H1 (cell line): ENCODE results near the gene SPINK14. TPM values are rescaled to one million over a fixed set of nuclear protein-coding genes. Genes with fewer than 3 reads are reported as not detected.
A peak's percentile ranks its signal among the peaks of the same experiment; 100 is the strongest.

Experiments
- CTCF ChIA-PET: fragments of 300-600 bp; sonication (Branson Sonifier 250); formaldehyde crosslinking; loops from one replicate; lab custom pipeline; 2021; ENCODE audit not compliant: partially characterized antibody; lab: Charles Lee
- POLR2A ChIA-PET: fragments of 300-600 bp; sonication (Branson Sonifier 250); formaldehyde crosslinking; loops from one replicate; lab custom pipeline; 2021; ENCODE audit warnings: inconsistent platforms; ENCODE audit not compliant: partially characterized antibody; lab: Charles Lee
- DNase-seq, 2 experiments: peaks; one replicate each; pipeline versions ENCODE4 v3.0.0 to v3.0.0-alpha.2; 2010 to 2022; ENCODE audit warnings: low spot score in 2 of 2, low read depth in 1 of 2, mixed read lengths in 1 of 2
- FAIRE-seq: peaks from 2 replicates; lab custom pipeline; 2011; peaks lifted over from hg19 to GRCh38; lab: Jason Lieb, UNC
- H2AFZ ChIP-seq: 2 replicates; pipeline ENCODE4 v1.8.1; 2012; ENCODE audit warnings: low read length, inconsistent platforms
- H2AK5ac ChIP-seq: 2 replicates; pipeline ENCODE4 v1.6.1; 2013; ENCODE audit warnings: low read depth, low read length
- H2BK120ac ChIP-seq: replicated peaks from 2 replicates; pipeline ENCODE3; 2013; ENCODE audit warnings: low read depth, low read length, inconsistent platforms
- H2BK12ac ChIP-seq: 2 replicates; pipeline ENCODE4 v1.6.1; 2013; ENCODE audit warnings: low read depth, low read length
- H2BK15ac ChIP-seq: 2 replicates; pipeline ENCODE4 v1.6.1; 2013; ENCODE audit warnings: low read length
- H2BK20ac ChIP-seq: 2 replicates; pipeline ENCODE4 v1.6.1; 2013; ENCODE audit warnings: low read length
- H2BK5ac ChIP-seq: 2 replicates; pipeline ENCODE4 v1.6.1; 2013; ENCODE audit warnings: low read depth, low read length
- H3K14ac ChIP-seq: 2 replicates; pipeline ENCODE4 v1.6.1; 2013; ENCODE audit warnings: inconsistent platforms; ENCODE audit not compliant: insufficient read length
- H3K18ac ChIP-seq: 2 replicates; pipeline ENCODE4 v1.6.1; 2013; ENCODE audit warnings: low read length; ENCODE audit errors: extremely low read depth
- H3K23ac ChIP-seq: 2 replicates; pipeline ENCODE4 v1.6.1; 2013; ENCODE audit warnings: inconsistent platforms; ENCODE audit not compliant: insufficient read length
- H3K23me2 ChIP-seq: 2 replicates; pipeline ENCODE4 v1.6.1; 2013; ENCODE audit warnings: low read depth, low read length
- H3K27ac ChIP-seq: 2 replicates; pipeline ENCODE4 v1.6.1; 2011; ENCODE audit warnings: low read depth, low read length, inconsistent platforms
- H3K27me3 ChIP-seq, 4 experiments: replicated peaks in 1 of 4; 1 replicate in 1 of 4; 2 replicates in 3 of 4; pipeline versions ENCODE4 v1.6.1 to v1.8.1; 2011 to 2013; ENCODE audit warnings: low read length in 3 of 4, mild to moderate bottlenecking in 3 of 4, inconsistent platforms in 2 of 4, mixed read lengths in 2 of 4, moderate library complexity in 1 of 4; ENCODE audit not compliant: control insufficient read depth in 3 of 4, insufficient read depth in 3 of 4; ENCODE audit errors: extremely low read depth in 1 of 4
- H3K36me3 ChIP-seq, 4 experiments: 2 replicates each; pipeline versions ENCODE4 v1.6.1 to v1.8.1; 2011 to 2013; ENCODE audit warnings: mild to moderate bottlenecking in 4 of 4, low read length in 3 of 4, moderate library complexity in 2 of 4, control low read depth in 1 of 4, inconsistent platforms in 1 of 4; ENCODE audit not compliant: insufficient read depth in 4 of 4, control insufficient read depth in 2 of 4
- H3K4ac ChIP-seq: replicated peaks from 2 replicates; pipeline ENCODE3; 2013; ENCODE audit warnings: low read length, low read depth, mixed read lengths, inconsistent platforms; ENCODE audit not compliant: insufficient read length
- H3K4me1 ChIP-seq, 4 experiments: replicated peaks in 1 of 4; 1 replicate in 1 of 4; 2 replicates in 3 of 4; pipeline versions ENCODE4 v1.6.1 to v1.8.1; 2011 to 2013; ENCODE audit warnings: low read length in 3 of 4, inconsistent platforms in 2 of 4, mixed read lengths in 1 of 4; ENCODE audit not compliant: insufficient read depth in 4 of 4, control insufficient read depth in 3 of 4
- H3K4me2 ChIP-seq, 2 experiments: 2 replicates each; pipeline versions ENCODE4 v1.6.1 to v1.8.1; 2011 to 2013; ENCODE audit warnings: low read depth in 2 of 2, low read length in 2 of 2, control low read depth in 1 of 2, inconsistent platforms in 1 of 2, mild to moderate bottlenecking in 1 of 2; ENCODE audit not compliant: insufficient read depth in 1 of 2
- H3K4me3 ChIP-seq, 4 experiments: fragments of 200-600, 300-600 bp in 1 of 4; sonication (generic), shearing (Covaris generic), sonication (Bioruptor Twin) in 1 of 4; 2 replicates each; pipeline versions ENCODE4 v1.5.1 to v1.8.1; 2011 to 2016; ENCODE audit warnings: low read length in 4 of 4, low read depth in 3 of 4, control low read depth in 2 of 4, inconsistent platforms in 2 of 4, mild to moderate bottlenecking in 2 of 4, mixed read lengths in 1 of 4, moderate library complexity in 1 of 4; ENCODE audit not compliant: insufficient read depth in 2 of 4; ENCODE audit errors: extremely low read depth in 1 of 4
- H3K56ac ChIP-seq: replicated peaks from 2 replicates; pipeline ENCODE3; 2013; ENCODE audit warnings: low read depth, mild to moderate bottlenecking, mixed read lengths, low read length, inconsistent platforms; ENCODE audit not compliant: insufficient read length
- H3K79me1 ChIP-seq: 2 replicates; pipeline ENCODE4 v1.6.1; 2013; ENCODE audit warnings: low read depth, low read length, control low read depth
- H3K79me2 ChIP-seq, 2 experiments: 2 replicates each; pipeline versions ENCODE4 v1.6.1 to v1.8.1; 2012 to 2013; ENCODE audit warnings: low read length in 2 of 2, mild to moderate bottlenecking in 2 of 2, inconsistent platforms in 1 of 2; ENCODE audit not compliant: insufficient read depth in 2 of 2, control insufficient read depth in 1 of 2
- H3K9ac ChIP-seq, 4 experiments: replicated peaks in 1 of 4; 1 replicate in 1 of 4; 2 replicates in 3 of 4; pipeline versions ENCODE4 v1.6.1 to v1.8.1; 2011 to 2013; ENCODE audit warnings: low read depth in 3 of 4, low read length in 3 of 4, control low read depth in 2 of 4, mild to moderate bottlenecking in 2 of 4, moderate library complexity in 2 of 4, inconsistent platforms in 1 of 4; ENCODE audit errors: extremely low read depth in 1 of 4
- H3K9me3 ChIP-seq, 2 experiments: 2 replicates each; pipeline versions ENCODE4 v1.6.1 to v1.8.1; 2012 to 2013; ENCODE audit warnings: mild to moderate bottlenecking in 2 of 2, moderate library complexity in 2 of 2, control low read depth in 1 of 2, inconsistent platforms in 1 of 2, low read depth in 1 of 2, low read length in 1 of 2, mixed read lengths in 1 of 2; ENCODE audit not compliant: insufficient read depth in 2 of 2
- H4K20me1 ChIP-seq, 2 experiments: replicated peaks in 1 of 2; 2 replicates each; pipeline versions ENCODE3 to v1.8.1; 2011 to 2013; ENCODE audit warnings: inconsistent platforms in 2 of 2, low read length in 2 of 2, mild to moderate bottlenecking in 1 of 2; ENCODE audit not compliant: insufficient read depth in 2 of 2, control insufficient read depth in 1 of 2
- H4K5ac ChIP-seq: 2 replicates; pipeline ENCODE4 v1.6.1; 2013; ENCODE audit warnings: low read length, low read depth, mixed read lengths, inconsistent platforms; ENCODE audit not compliant: insufficient read length
- H4K8ac ChIP-seq: 2 replicates; pipeline ENCODE4 v1.8.0; 2013; ENCODE audit warnings: mild to moderate bottlenecking, moderate library complexity, low read length, inconsistent platforms; ENCODE audit not compliant: insufficient read depth; ENCODE audit errors: extremely low read depth
- H4K91ac ChIP-seq: replicated peaks from 2 replicates; pipeline ENCODE3; 2013; ENCODE audit warnings: low read length, mixed read lengths, inconsistent platforms; ENCODE audit not compliant: insufficient read length
- BRCA1 ChIP-seq: IDR thresholded peaks from 2 replicates; pipeline ENCODE4 v1.6.1; 2012; ENCODE audit warnings: low read depth, low read length, improper control_type of control experiment
- KDM1A ChIP-seq: fragments of 200-600, 300-600 bp; sonication (generic); IDR thresholded peaks from 2 replicates; pipeline ENCODE4 v1.7.1; 2016; ENCODE audit warnings: mild to moderate bottlenecking, low read length, borderline replicate concordance
- KDM4A ChIP-seq: IDR thresholded peaks from one replicate; pipeline ENCODE4 v1.7.1; 2012; ENCODE audit warnings: low read depth, mild to moderate bottlenecking, moderate library complexity, low read length, inconsistent platforms; ENCODE audit not compliant: severe bottlenecking
- MAFK ChIP-seq: IDR thresholded peaks from 2 replicates; pipeline ENCODE4 v1.6.1; 2012; ENCODE audit warnings: low read depth, mild to moderate bottlenecking, improper control_type of control experiment, low read length
- NRF1 ChIP-seq: IDR thresholded peaks from 2 replicates; pipeline ENCODE4 v1.6.1; 2011; ENCODE audit warnings: mild to moderate bottlenecking, low read depth, low read length, improper control_type of control experiment
- RNF2 ChIP-seq: fragments of 200-900, 300-1000 bp; sonication (generic); IDR thresholded peaks from 2 replicates; pipeline ENCODE4 v1.7.1; 2016; ENCODE audit warnings: borderline replicate concordance, low read depth, mild to moderate bottlenecking, antibody characterized with exemption, low read length; ENCODE audit not compliant: poor library complexity, severe bottlenecking; ENCODE audit errors: missing control alignments
- SAP30 ChIP-seq: fragments of 300-600 bp; sonication (generic); IDR thresholded peaks from 2 replicates; pipeline ENCODE4 v1.7.1; 2012; ENCODE audit warnings: low read length, moderate library complexity, mild to moderate bottlenecking, inconsistent platforms; ENCODE audit not compliant: insufficient read depth, insufficient replicate concordance
- TAF1 ChIP-seq: IDR thresholded peaks from 2 replicates; pipeline ENCODE4 v1.6.1; 2011; ENCODE audit warnings: mild to moderate bottlenecking, low read depth, low read length
- TBP ChIP-seq: IDR thresholded peaks from 2 replicates; pipeline ENCODE4 v1.6.1; 2011; ENCODE audit warnings: low read depth, low read length, improper control_type of control experiment
- YY1 ChIP-seq: IDR thresholded peaks from 2 replicates; pipeline ENCODE4 v1.6.1; 2011; ENCODE audit warnings: low read depth, mild to moderate bottlenecking, low read length
- WGBS, 2 experiments: shearing (Covaris generic) in 1 of 2; methylation state at CpG; one replicate each; pipeline versions ENCODE4 v1.1.6 to v1.1.7; 2013 to 2015; ENCODE audit warnings: low lambda C conversion rate in 2 of 2, mixed read lengths in 2 of 2, inconsistent platforms in 1 of 2, low coverage in 1 of 2, missing lambda C conversion rate in 1 of 2; ENCODE audit not compliant: insufficient replicate concordance in 2 of 2, insufficient coverage in 1 of 2, insufficient read length in 1 of 2; ENCODE audit errors: extremely low coverage in 1 of 2, missing lambda C conversion rate in 1 of 2; 5-methylcytosine and 5-hydroxymethylcytosine counted together
- polyA plus RNA-seq, 7 experiments: library from polyadenylated mRNA; depleted of rRNA in 3 of 7; stranded (reverse) in 5 of 7; unstranded in 2 of 7; fragments of >200 nt in 5 of 7; fragments of 200-250 nt in 2 of 7; gene quantifications; 1 replicate in 5 of 7; 2 replicates in 1 of 7; 4 replicates in 1 of 7; pipeline versions ENCODE4 v1.2.1 to v1.2.3, GENCODE V29; 2011 to 2013; ENCODE audit warnings: missing spikeins in 2 of 7, mixed read lengths in 2 of 7
- total RNA-seq: library from RNA; stranded (reverse); fragmentation: NEBNext Ultra II Directional; extraction: Animal tissue kit (Norgen Biotek cat#: 25700); gene quantifications from 2 replicates; pipeline ENCODE4 v1.2.1, GENCODE V29; 2021
- TF ChIP-seq, protein P1 (sequence below): IDR thresholded peaks from 2 replicates; pipeline ENCODE4 v1.6.1; 2011; ENCODE audit warnings: low read length, improper control_type of control experiment
- TF ChIP-seq, protein P2 (sequence below): IDR thresholded peaks from 2 replicates; pipeline ENCODE4 v1.6.1; 2011; ENCODE audit warnings: low read depth, mild to moderate bottlenecking, low read length; ENCODE audit not compliant: insufficient read depth

The SPINK14 gene
- total and polyA plus RNA-seq, 2 of the 8 experiments (the other 6 are each of a cell fraction or from before 2014, with no cell fraction given) = not detected

DNA sequence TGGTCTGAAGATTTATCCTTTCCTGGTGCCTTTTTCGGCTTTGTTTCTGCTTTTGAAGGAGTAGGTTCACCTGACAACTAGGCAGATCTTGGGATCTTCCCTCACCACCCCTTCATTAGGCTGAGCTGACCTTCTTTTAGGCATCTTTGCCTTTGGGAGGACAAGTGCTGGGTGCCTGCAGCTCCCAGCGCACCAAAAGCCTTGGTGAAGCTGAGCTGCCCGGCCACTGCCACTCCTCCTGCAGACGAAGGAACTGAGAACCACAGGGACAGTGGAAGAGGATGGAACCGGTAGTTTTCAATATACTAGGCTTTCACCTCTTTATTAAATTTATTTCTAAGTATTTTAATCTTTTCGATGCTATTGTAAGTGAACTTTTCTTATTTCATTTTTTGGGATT lies 53.2 kb downstream of the SPINK14 start:
- FAIRE-seq (no peak), DNase-seq (no peak)
- 80% methylated on average over 6 of the region's 6 CpGs; no CpG with 5 or more reads in 1 of the 2 experiments for WGBS, 2 experiments
- Histone ChIP-seq H3K79me2 (no peaks in the 10 kb centered on the region), H3K4ac (no peak overlapping the region), H3K23ac (no peak overlapping the region), H2BK5ac (no peak overlapping the region), H3K27me3 (no peaks in the 10 kb centered on the region), H3K9me3 (no peaks in the 10 kb centered on the region), H2BK12ac (no peak overlapping the region), H3K18ac (no peak overlapping the region), H4K8ac (no peak overlapping the region; the same call in 1 of the 2 replicates), H2BK120ac (no peak overlapping the region), H3K4me1 (no peaks in the 10 kb centered on the region), H2AFZ (peak overlapping the region; percentile 55; the same call in 1 of the 2 replicates), H3K36me3 (no peaks in the 10 kb centered on the region), H3K79me1 (no peaks in the 10 kb centered on the region), H2BK15ac (no peak overlapping the region), H2AK5ac (no peak overlapping the region), H3K14ac (no peak overlapping the region), H4K5ac (no peak overlapping the region), H2BK20ac (no peak overlapping the region), H3K4me3 (no peak overlapping the region), H3K4me2 (no peak overlapping the region), H3K9ac (no peak overlapping the region), H3K27ac (no peak overlapping the region), H3K56ac (no peak overlapping the region), H4K91ac (no peak overlapping the region), H3K23me2 (no peaks in the 10 kb centered on the region), H4K20me1 (no peaks in the 10 kb centered on the region)
- POLR2A ChIA-PET = interaction anchor here (0.8 kb wide), 1 partner anchor 9 kb away, joined by 3 read pairs; no protein-coding TSS in a partner anchor
- CTCF ChIA-PET = interaction anchor here (1.1 kb wide), 1 partner anchor 69 kb away, joined by 3 read pairs; no protein-coding TSS in a partner anchor
- TF ChIP-seq KDM1A = no peak
- TF ChIP-seq KDM4A = no peak
- TF ChIP-seq, protein P1, sequence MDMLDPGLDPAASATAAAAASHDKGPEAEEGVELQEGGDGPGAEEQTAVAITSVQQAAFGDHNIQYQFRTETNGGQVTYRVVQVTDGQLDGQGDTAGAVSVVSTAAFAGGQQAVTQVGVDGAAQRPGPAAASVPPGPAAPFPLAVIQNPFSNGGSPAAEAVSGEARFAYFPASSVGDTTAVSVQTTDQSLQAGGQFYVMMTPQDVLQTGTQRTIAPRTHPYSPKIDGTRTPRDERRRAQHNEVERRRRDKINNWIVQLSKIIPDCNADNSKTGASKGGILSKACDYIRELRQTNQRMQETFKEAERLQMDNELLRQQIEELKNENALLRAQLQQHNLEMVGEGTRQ = no peak
- TF ChIP-seq YY1 = no peak
- TF ChIP-seq, protein P2, sequence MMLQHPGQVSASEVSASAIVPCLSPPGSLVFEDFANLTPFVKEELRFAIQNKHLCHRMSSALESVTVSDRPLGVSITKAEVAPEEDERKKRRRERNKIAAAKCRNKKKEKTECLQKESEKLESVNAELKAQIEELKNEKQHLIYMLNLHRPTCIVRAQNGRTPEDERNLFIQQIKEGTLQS = no peak
- no peak for TF ChIP-seq TAF1
- TF ChIP-seq MAFK = no peak
- TF ChIP-seq NRF1 = no peak
- no peak for TF ChIP-seq RNF2
- TF ChIP-seq TBP = no peak
- TF ChIP-seq SAP30 = no peak
- TF ChIP-seq BRCA1 = no peak
